ENCODE measurements around the gene ZSWIM1. TPM values are rescaled to one million over a fixed set of nuclear protein-coding genes. Genes with fewer than 3 reads are reported as not detected.
A peak's percentile ranks its signal among the peaks of the same experiment; 100 is the strongest.

ZSWIM1 gene
- total and polyA plus RNA-seq, 2 experiments from 2014 or later = 6.6 to 7.7 TPM

GRCh38 chr20:45836841-45837240, 44.2 kb upstream of the ZSWIM1 start:
- Histone ChIP-seq H3K9ac (peak overlapping the region; percentile 95), H2AFZ (no peak overlapping the region), H4K20me1 (ENCODE audit: insufficient read depth) (no peaks in the 10 kb centered on the region), H3K27me3 (replicated peaks; ENCODE audit: insufficient read depth) (no peaks in the 10 kb centered on the region), H3K79me2 (ENCODE audit: insufficient read depth) (peaks cover 56% of the 10 kb centered on the region), H3K4me2 (ENCODE audit: unreplicated experiment) (peak overlapping the region; percentile 38), H3K4me3 (peak overlapping the region; percentile 92), H3K9me2 (ENCODE audit: insufficient read depth) (no peaks in the 10 kb centered on the region), H3K9me3 (ENCODE audit: low read depth) (no peaks in the 10 kb centered on the region), H3F3A (ENCODE audit: insufficient read depth) (peaks cover 44% of the 10 kb centered on the region; the same call in 1 of the 2 replicates), H3K36me3 (ENCODE audit: low read depth) (peaks cover 9% of the 10 kb centered on the region; the same call in 1 of the 2 replicates), H3K27ac (peak overlapping the region; percentile 97), H3K4me1 (ENCODE audit: insufficient read depth) (peaks cover 32% of the 10 kb centered on the region)
- in situ Hi-C loops (cut with MboI) = no loop called here
- no peak for TF ChIP-seq EZH2phosphoT487 (IDR thresholded peaks at IDR 0.05; ENCODE audit: insufficient read depth, low read depth)
- peak; percentile 40 for DNase-seq
- WGBS, 2 experiments (ENCODE audit: low coverage in 1 of 2, low lambda C conversion rate in 2 of 2, missing lambda C conversion rate in 2 of 2) = 35 to 53% methylated on average over 1 of the region's 1 CpG

DNA sequence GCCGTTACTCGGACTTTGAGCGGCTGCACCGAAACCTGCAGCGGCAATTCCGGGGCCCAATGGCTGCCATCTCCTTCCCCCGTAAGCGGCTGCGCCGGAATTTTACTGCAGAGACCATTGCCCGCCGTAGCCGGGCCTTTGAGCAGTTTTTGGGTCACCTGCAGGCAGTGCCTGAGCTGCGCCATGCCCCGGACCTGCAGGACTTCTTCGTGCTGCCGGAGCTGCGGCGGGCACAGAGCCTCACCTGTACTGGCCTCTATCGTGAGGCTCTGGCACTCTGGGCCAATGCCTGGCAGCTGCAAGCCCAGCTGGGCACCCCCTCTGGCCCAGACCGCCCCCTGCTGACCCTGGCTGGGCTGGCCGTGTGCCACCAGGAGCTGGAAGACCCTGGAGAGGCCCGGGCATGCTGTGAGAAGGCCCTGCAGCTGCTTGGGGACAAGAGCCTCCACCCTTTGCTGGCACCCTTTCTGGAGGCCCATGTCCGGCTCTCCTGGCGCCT, 40.3 kb upstream of the ZSWIM1 start:
- H3K9me3 ChIP-seq (ENCODE audit: low read depth) = no peaks in the 10 kb centered on the region
- H3K79me2 ChIP-seq (ENCODE audit: insufficient read depth) = peaks cover 42% of the 10 kb centered on the region
- DNase-seq = no peak
- no peak overlapping the region for H2AFZ ChIP-seq
- no peak for TF ChIP-seq EZH2 (IDR thresholded peaks at IDR 0.05; ENCODE audit: insufficient read depth, poor library complexity, severe bottlenecking)
- no peak for TF ChIP-seq EZH2phosphoT487 (IDR thresholded peaks at IDR 0.05; ENCODE audit: insufficient read depth, low read depth)
- in situ Hi-C loops (cut with MboI) = no loop called here
- no peak overlapping the region for H3K27ac ChIP-seq
- H4K20me1 ChIP-seq (ENCODE audit: insufficient read depth) = no peaks in the 10 kb centered on the region
- no peaks in the 10 kb centered on the region for H3K27me3 ChIP-seq (replicated peaks; ENCODE audit: insufficient read depth)
- no peaks in the 10 kb centered on the region for H3K9me2 ChIP-seq (ENCODE audit: insufficient read depth)
- no peak overlapping the region for H3K4me2 ChIP-seq (ENCODE audit: unreplicated experiment)
- no peak overlapping the region for H3K4me3 ChIP-seq
- H3K36me3 ChIP-seq (ENCODE audit: low read depth) = peaks cover 15% of the 10 kb centered on the region; the same call in 1 of the 2 replicates
- H3K9ac ChIP-seq = no peak overlapping the region
- 85 to 87% methylated on average over 21 to 24 of the region's 25 CpGs for WGBS, 2 experiments (ENCODE audit: low coverage in 1 of 2, low lambda C conversion rate in 2 of 2, missing lambda C conversion rate in 2 of 2)
- peaks cover 33% of the 10 kb centered on the region for H3F3A ChIP-seq (ENCODE audit: insufficient read depth)
- H3K4me1 ChIP-seq (ENCODE audit: insufficient read depth) = peaks cover 13% of the 10 kb centered on the region; the same call in 1 of the 2 replicates

DNA sequence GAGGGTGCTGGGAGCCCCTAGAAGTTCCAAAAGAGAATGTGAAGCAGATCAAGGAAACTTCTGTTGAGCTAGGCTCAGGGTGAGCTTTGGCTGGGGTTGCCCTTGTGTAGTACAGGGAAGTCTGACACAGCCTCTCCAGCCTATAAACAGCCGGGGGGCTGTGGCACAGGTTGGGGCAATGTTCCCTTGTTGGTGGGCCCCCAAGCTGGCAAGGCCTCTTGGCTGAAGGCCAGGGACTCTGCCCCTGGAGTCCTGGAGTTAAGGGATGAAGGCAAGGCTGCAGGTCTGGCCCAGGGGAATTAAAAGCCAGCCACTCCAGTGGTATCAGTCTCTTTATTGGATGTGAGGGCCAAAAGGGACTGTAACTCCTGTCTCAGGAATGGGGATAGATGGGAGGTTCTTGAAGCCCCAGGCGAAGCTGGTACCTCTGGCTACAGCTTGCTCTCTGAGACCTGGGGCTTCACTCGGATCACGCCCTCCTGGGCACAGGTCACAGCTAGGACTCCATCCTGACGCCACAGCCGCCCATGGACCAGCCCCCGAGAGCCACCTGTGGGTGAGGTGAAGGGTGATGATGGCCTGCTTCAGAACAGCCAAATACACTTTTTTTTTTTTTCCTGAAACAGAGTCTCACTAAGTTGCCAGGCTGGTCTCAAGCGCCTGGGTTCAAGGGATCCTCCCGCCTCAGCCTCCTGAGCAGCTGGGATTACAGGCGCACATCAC, 39.5 kb upstream of the ZSWIM1 start:
- no peaks in the 10 kb centered on the region for H3K9me3 ChIP-seq (ENCODE audit: low read depth)
- 88 to 90% methylated on average over 10 of the region's 10 CpGs for WGBS, 2 experiments (ENCODE audit: low coverage in 1 of 2, low lambda C conversion rate in 2 of 2, missing lambda C conversion rate in 2 of 2)
- H3K27ac ChIP-seq = peak overlapping the region; percentile 43; the same call in 1 of the 2 replicates
- no peak overlapping the region for H3K9ac ChIP-seq
- H4K20me1 ChIP-seq (ENCODE audit: insufficient read depth) = no peaks in the 10 kb centered on the region
- TF ChIP-seq EZH2 (IDR thresholded peaks at IDR 0.05; ENCODE audit: insufficient read depth, poor library complexity, severe bottlenecking) (no peak), EZH2phosphoT487 (IDR thresholded peaks at IDR 0.05; ENCODE audit: insufficient read depth, low read depth) (no peak)
- H2AFZ ChIP-seq = no peak overlapping the region
- no peak for DNase-seq
- in situ Hi-C loops (cut with MboI) = no loop called here
- H3K4me3 ChIP-seq = no peak overlapping the region
- no peaks in the 10 kb centered on the region for H3K27me3 ChIP-seq (replicated peaks; ENCODE audit: insufficient read depth)
- no peak overlapping the region for H3K4me2 ChIP-seq (ENCODE audit: unreplicated experiment)
- H3K79me2 ChIP-seq (ENCODE audit: insufficient read depth) = peaks cover 39% of the 10 kb centered on the region
- peaks cover 10% of the 10 kb centered on the region; the same call in 1 of the 2 replicates for H3K4me1 ChIP-seq (ENCODE audit: insufficient read depth)
- peaks cover 31% of the 10 kb centered on the region for H3F3A ChIP-seq (ENCODE audit: insufficient read depth)
- no peaks in the 10 kb centered on the region for H3K9me2 ChIP-seq (ENCODE audit: insufficient read depth)
- peaks cover 17% of the 10 kb centered on the region; the same call in 1 of the 2 replicates for H3K36me3 ChIP-seq (ENCODE audit: low read depth)

GRCh38 chr20:45842169-45842812, 38.7 kb upstream of the ZSWIM1 start:
- TF ChIP-seq EZH2phosphoT487 (IDR thresholded peaks at IDR 0.05; ENCODE audit: insufficient read depth, low read depth) (no peak), EZH2 (IDR thresholded peaks at IDR 0.05; ENCODE audit: insufficient read depth, poor library complexity, severe bottlenecking) (no peak)
- Histone ChIP-seq H3K4me1 (ENCODE audit: insufficient read depth) (peaks cover 3% of the 10 kb centered on the region; the same call in 1 of the 2 replicates), H3K4me3 (no peak overlapping the region), H3K9me3 (ENCODE audit: low read depth) (no peaks in the 10 kb centered on the region), H4K20me1 (ENCODE audit: insufficient read depth) (no peaks in the 10 kb centered on the region), H3K79me2 (ENCODE audit: insufficient read depth) (peaks cover 32% of the 10 kb centered on the region), H3K27me3 (replicated peaks; ENCODE audit: insufficient read depth) (no peaks in the 10 kb centered on the region), H3K9me2 (ENCODE audit: insufficient read depth) (no peaks in the 10 kb centered on the region), H2AFZ (no peak overlapping the region), H3K36me3 (ENCODE audit: low read depth) (peaks cover 21% of the 10 kb centered on the region; the same call in 1 of the 2 replicates), H3F3A (ENCODE audit: insufficient read depth) (peaks cover 24% of the 10 kb centered on the region), H3K9ac (peak overlapping the region; percentile 10; the same call in 1 of the 2 replicates), H3K4me2 (ENCODE audit: unreplicated experiment) (no peak overlapping the region), H3K27ac (peak overlapping the region; percentile 43)
- WGBS, 2 experiments (ENCODE audit: low coverage in 1 of 2, low lambda C conversion rate in 2 of 2, missing lambda C conversion rate in 2 of 2) = 66 to 71% methylated on average over 5 of the region's 5 CpGs
- DNase-seq = peak; percentile 71
- in situ Hi-C loops (cut with MboI) = no loop called here

Data from GM23248 (cell line).